GM19467 (cell line): ENCODE data around the gene IFT81.
"Not testable (repeated sequence)": the region's sequence is repeated elsewhere in the genome, so short reads cannot be mapped to it uniquely, and the experiment has no call there.

Experiments
- ATAC-seq: cut with Tn5 transposase; IDR thresholded peaks from one replicate; pipeline ENCODE4 v1.9.1; 2021; ENCODE audit warnings: mild to moderate bottlenecking, moderate library complexity; ENCODE audit not compliant: unreplicated experiment

IFT81 gene

GRCh38 chr12:110107369-110108281, 16.5 kb upstream of the IFT81 start:
- no peak for ATAC-seq

GRCh38 chr12:110108309-110109036, 15.7 kb upstream of the IFT81 start:
- no peak for ATAC-seq

- ATAC-seq = no peak
Measured at GRCh38 chr12:110109037-110109836, 14.9 kb upstream of the IFT81 start.

GRCh38 chr12:110109837-110110535, 14.2 kb upstream of the IFT81 start:
- ATAC-seq = no peak

- no peak for ATAC-seq
Measured at GRCh38 chr12:110111476-110112334, 12.5 kb upstream of the IFT81 start.

- ATAC-seq = no peak
Measured at GRCh38 chr12:110112335-110112660, 11.9 kb upstream of the IFT81 start.

GRCh38 chr12:110114528-110114937, 9.6 kb upstream of the IFT81 start:
- ATAC-seq = no peak

- no peak for ATAC-seq
Measured at GRCh38 chr12:110115675-110116074, 8.5 kb upstream of the IFT81 start.

- ATAC-seq = no peak
Measured at GRCh38 chr12:110116623-110117022, 7.5 kb upstream of the IFT81 start.

- not testable (repeated sequence) for ATAC-seq
Measured at GRCh38 chr12:110117210-110117609, 6.9 kb upstream of the IFT81 start.

GRCh38 chr12:110117956-110118685, 6.0 kb upstream of the IFT81 start:
- ATAC-seq = no peak

GRCh38 chr12:110122929-110123328, 1.2 kb upstream of the IFT81 start:
- no peak for ATAC-seq

GRCh38 chr12:110123919-110124268, 263 bp upstream of the IFT81 start:
- ATAC-seq = no peak

- ATAC-seq = no peak
Measured at GRCh38 chr12:110126557-110126956, 2.4 kb downstream of the IFT81 start.

GRCh38 chr12:110134691-110135411, 10.7 kb downstream of the IFT81 start:
- no peak for ATAC-seq

- no peak for ATAC-seq
Measured at GRCh38 chr12:110135806-110136205, 11.6 kb downstream of the IFT81 start.

GRCh38 chr12:110137786-110138185, 13.6 kb downstream of the IFT81 start:
- ATAC-seq = no peak

GRCh38 chr12:110141389-110141788, 17.2 kb downstream of the IFT81 start:
- no peak for ATAC-seq

GRCh38 chr12:110146986-110147385, 22.8 kb downstream of the IFT81 start:
- ATAC-seq = no peak
